Subcutaneous adipose tissue (tissue), 4 donors: ENCODE measurements around the gene IDI2. TPM values are rescaled to one million over a fixed set of nuclear protein-coding genes. Genes with fewer than 3 reads are reported as not detected.

Experiments
- total RNA-seq, 4 donors: library from RNA; depleted of rRNA; stranded (reverse); fragments of >200 nt; gene quantifications; one replicate each; pipeline ENCODE4 v1.1.0, GENCODE V29; 2016
- TF ChIP-seq, protein P1 (sequence below): fragments of 450-650 bp; IDR thresholded peaks from one replicate; pipeline ENCODE4 v1.5.1; 2016; ENCODE audit warnings: low read depth, mild to moderate bottlenecking, control low read depth, antibody characterized with exemption, moderate library complexity

Gene IDI2
- total RNA-seq, 4 donors from 2014 or later, result not detected

DNA sequence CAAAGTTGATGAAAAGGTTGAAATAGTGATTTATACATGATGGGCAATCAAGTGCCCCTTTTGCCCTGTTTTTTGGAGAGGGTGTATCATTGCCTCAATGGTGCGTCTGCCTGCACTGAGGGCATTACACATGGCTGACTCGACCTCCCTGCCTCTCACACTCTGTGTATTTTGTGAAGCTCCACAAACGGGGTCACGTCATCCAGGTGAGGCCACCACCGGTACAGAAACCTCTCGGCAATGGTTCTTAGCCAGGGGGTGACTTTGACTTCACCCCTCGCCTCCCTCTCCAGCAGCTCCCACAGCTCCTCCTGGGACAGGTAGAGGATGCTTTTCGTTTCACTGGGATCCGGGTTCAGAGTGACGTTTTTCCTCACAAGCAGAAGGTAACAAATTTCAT lies 6.3 kb downstream of the IDI2 start:
- TF ChIP-seq, protein P1, sequence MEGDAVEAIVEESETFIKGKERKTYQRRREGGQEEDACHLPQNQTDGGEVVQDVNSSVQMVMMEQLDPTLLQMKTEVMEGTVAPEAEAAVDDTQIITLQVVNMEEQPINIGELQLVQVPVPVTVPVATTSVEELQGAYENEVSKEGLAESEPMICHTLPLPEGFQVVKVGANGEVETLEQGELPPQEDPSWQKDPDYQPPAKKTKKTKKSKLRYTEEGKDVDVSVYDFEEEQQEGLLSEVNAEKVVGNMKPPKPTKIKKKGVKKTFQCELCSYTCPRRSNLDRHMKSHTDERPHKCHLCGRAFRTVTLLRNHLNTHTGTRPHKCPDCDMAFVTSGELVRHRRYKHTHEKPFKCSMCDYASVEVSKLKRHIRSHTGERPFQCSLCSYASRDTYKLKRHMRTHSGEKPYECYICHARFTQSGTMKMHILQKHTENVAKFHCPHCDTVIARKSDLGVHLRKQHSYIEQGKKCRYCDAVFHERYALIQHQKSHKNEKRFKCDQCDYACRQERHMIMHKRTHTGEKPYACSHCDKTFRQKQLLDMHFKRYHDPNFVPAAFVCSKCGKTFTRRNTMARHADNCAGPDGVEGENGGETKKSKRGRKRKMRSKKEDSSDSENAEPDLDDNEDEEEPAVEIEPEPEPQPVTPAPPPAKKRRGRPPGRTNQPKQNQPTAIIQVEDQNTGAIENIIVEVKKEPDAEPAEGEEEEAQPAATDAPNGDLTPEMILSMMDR, result no peak

DNA sequence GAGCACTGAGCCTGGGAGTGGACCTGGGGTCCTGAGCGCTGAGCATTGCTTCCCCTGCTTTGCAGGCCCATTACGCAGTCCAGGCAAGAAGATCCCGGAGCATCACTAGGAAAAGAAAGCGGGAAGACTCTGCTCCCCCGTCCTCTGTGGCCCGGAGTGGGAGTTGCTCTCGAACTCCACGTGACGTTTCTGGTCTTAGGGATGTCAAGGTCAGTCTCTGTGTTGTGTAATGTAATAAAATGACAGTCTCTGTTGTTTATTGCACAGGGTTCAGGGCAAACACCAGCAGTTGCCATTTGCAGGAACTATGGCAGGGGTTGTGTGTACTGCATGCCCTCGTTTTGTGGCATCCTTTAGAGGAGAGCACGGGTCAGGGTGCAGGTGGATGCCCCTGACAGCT lies 10.0 kb downstream of the IDI2 start:
- TF ChIP-seq, protein P1, result no peak

- TF ChIP-seq, protein P1, result no peak
Measured at GRCh38 chr10:1011696-1012095, 14.0 kb downstream of the IDI2 start.

- TF ChIP-seq, protein P1, result no peak
Measured at GRCh38 chr10:1010703-1011102, 15.0 kb downstream of the IDI2 start.

GRCh38 chr10:1009071-1009494 lies 16.6 kb downstream of the IDI2 start:
- TF ChIP-seq, protein P1, result no peak

DNA sequence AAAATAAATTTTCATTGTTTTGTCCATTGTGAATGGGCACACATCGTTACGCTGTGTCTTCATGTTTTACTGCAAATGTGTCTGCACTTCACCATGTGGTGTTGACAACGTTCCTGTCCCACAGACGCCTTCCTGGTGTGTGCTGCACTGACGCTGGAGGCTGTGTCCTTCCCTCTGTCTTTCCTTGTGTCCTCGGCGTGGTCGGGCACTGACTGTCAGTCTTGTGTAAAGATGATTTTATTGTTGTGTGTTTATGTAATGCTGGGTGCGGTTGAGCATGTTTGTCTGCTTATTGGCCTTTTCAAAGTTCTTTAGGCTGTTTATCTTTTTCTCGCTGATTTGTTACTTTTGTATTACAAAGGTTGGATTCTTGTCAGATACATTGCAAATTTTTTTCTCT lies 18.1 kb downstream of the IDI2 start:
- TF ChIP-seq, protein P1, result no peak

GRCh38 chr10:1006573-1006972 lies 19.1 kb downstream of the IDI2 start:
- TF ChIP-seq, protein P1, result no peak
